Measurements from ENCODE around the gene CA7.

The CA7 gene

GRCh38 chr16:66849549-66849948 is 5.3 kb downstream of the CA7 start:
- POLR2A ChIA-PET: interaction anchor here (0.7 to 0.9 kb wide), 3 partner anchors 8 to 41 kb away, joined by 4 to 6 read pairs (median 6); partner anchors contain the start of gene NAE1
- no peak overlapping the region for H3K4me3 ChIP-seq (ENCODE audit: low read depth, low read length)
- TF ChIP-seq ZNF660 (tag by site-specific recombination; IDR thresholded peaks at IDR 0.05) (no peak), KLF10 (tag by site-specific recombination; IDR thresholded peaks at IDR 0.05) (no peak), ZNF292 (tag by site-specific recombination; IDR thresholded peaks at IDR 0.05; ENCODE audit: borderline replicate concordance, low read depth) (no peak), ZNF785 (tag by site-specific recombination; IDR thresholded peaks at IDR 0.05) (no peak), REPIN1 (tag by site-specific recombination; IDR thresholded peaks at IDR 0.05; ENCODE audit: low read depth) (no peak), ZNF837 (tag by site-specific recombination; IDR thresholded peaks at IDR 0.05) (no peak), ZNF560 (tag by site-specific recombination; IDR thresholded peaks at IDR 0.05; ENCODE audit: borderline replicate concordance) (no peak), TRIM28 (IDR thresholded peaks at IDR 0.05; ENCODE audit: borderline replicate concordance, low read length) (no peak), ZIC2 (tag by site-specific recombination; IDR thresholded peaks at IDR 0.05) (no peak), ZNF530 (tag by site-specific recombination; IDR thresholded peaks at IDR 0.05; ENCODE audit: low read depth) (no peak), ZFP3 (tag by site-specific recombination; IDR thresholded peaks at IDR 0.05; ENCODE audit: low read depth) (no peak), GFI1B (tag by site-specific recombination; IDR thresholded peaks at IDR 0.05) (no peak), ZNF324 (tag by site-specific recombination; IDR thresholded peaks at IDR 0.05) (no peak), ZNF544 (tag by site-specific recombination; IDR thresholded peaks at IDR 0.05) (no peak), OVOL3 (tag by site-specific recombination; IDR thresholded peaks at IDR 0.05) (no peak), FEZF1 (tag by site-specific recombination; IDR thresholded peaks at IDR 0.05) (no peak), ZBTB49 (tag by site-specific recombination; IDR thresholded peaks at IDR 0.05; ENCODE audit: low read depth) (no peak), HOXC10 (CRISPR knock-in tag; IDR thresholded peaks at IDR 0.05) (no peak)
- CTCF ChIA-PET: interaction anchor here (0.9 to 6.3 kb wide), 5 partner anchors 12 to 241 kb away, joined by 3 to 42 read pairs (median 4); partner anchors contain the start of gene NAE1
- no peaks in the 10 kb centered on the region for H3K9me3 ChIP-seq (ENCODE audit: control insufficient read depth, insufficient read depth, low read depth, low read length)
- no peak overlapping the region for H3K27ac ChIP-seq (ENCODE audit: extremely low read depth, low read depth, low read length)
- H3K4me1 ChIP-seq (ENCODE audit: control insufficient read depth, insufficient read depth, low read length): no peaks in the 10 kb centered on the region
- no peaks in the 10 kb centered on the region for H3K36me3 ChIP-seq (ENCODE audit: control insufficient read depth in 2 of 2, insufficient read depth in 1 of 2, low read length in 2 of 2)

DNA sequence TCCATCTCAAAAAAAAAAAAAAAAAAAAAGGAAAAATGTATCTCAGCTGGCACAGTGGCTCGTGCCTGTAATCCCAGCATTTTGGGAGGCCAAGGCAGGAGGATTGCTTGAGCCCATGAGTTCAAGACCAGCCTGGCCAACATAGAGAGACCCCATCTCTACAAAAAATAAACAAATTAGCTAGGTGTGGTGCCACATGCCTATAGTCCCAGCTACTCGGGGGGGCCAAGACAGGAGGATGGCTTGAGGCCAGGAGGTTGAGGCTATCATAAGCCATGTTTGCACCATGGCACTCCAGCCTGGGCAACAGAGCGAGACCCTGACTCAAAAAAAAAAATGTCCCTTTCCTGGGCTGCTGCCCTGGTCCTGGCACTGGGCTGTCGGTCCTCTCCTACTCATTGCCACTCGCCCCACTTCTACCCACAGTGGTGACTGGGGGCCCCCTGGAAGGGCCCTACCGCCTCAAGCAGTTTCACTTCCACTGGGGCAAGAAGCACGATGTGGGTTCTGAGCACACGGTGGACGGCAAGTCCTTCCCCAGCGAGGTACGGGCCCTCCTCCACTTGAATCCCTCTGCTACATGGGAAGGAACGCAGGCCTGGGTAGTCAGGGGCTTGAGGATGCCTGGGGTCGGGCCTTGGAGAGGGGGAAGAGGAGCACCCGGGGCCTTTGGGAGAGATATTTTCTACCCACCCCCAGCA is 6.1 kb downstream of the CA7 start:
- CTCF ChIA-PET: interaction anchor here (1.2 to 6.3 kb wide), 3 partner anchors 17 to 242 kb away, joined by 3 to 42 read pairs (median 14); partner anchors contain the start of gene NAE1
- Histone ChIP-seq H3K36me3 (ENCODE audit: control insufficient read depth in 2 of 2, insufficient read depth in 1 of 2, low read length in 2 of 2) (no peaks in the 10 kb centered on the region), H3K27ac (ENCODE audit: extremely low read depth, low read depth, low read length) (no peak overlapping the region), H3K4me3 (ENCODE audit: low read depth, low read length) (no peak overlapping the region), H3K4me1 (ENCODE audit: control insufficient read depth, insufficient read depth, low read length) (no peaks in the 10 kb centered on the region), H3K9me3 (ENCODE audit: control insufficient read depth, insufficient read depth, low read depth, low read length) (no peaks in the 10 kb centered on the region)
- no peak for TF ChIP-seq ZNF624 (tag by site-specific recombination; IDR thresholded peaks at IDR 0.05)
- no peak for TF ChIP-seq ZNF510 (tag by site-specific recombination; IDR thresholded peaks at IDR 0.05; ENCODE audit: insufficient replicate concordance)
- TF ChIP-seq ZNF121 (tag by site-specific recombination; IDR thresholded peaks at IDR 0.05): peak; percentile 70; the same call in 1 of the 2 replicates
- no peak for TF ChIP-seq ZNF211 (tag by site-specific recombination; IDR thresholded peaks at IDR 0.05; ENCODE audit: low read depth)
- TF ChIP-seq RBAK (tag by site-specific recombination; IDR thresholded peaks at IDR 0.05): no peak
- POLR2A ChIA-PET: interaction anchor here (0.7 to 0.9 kb wide), 2 partner anchors 9 to 40 kb away, joined by 6 read pairs; no protein-coding TSS in a partner anchor

Data from HEK293 (cell line).